H9 (cell line): ENCODE data around the gene DHX36. TPM values are rescaled to one million over a fixed set of nuclear protein-coding genes. Genes with fewer than 3 reads are reported as not detected.

Experiments used
- DNase-seq: peaks from one replicate; pipeline ENCODE4 v3.0.0-alpha.2; 2017
- H2AFZ ChIP-seq: one replicate; pipeline ENCODE4 v1.6.1; 2013; ENCODE audit warnings: mild to moderate bottlenecking, low read length, control low read depth, moderate library complexity
- H2AK5ac ChIP-seq: 2 replicates; pipeline ENCODE4 v1.6.1; 2013; ENCODE audit warnings: low read length, control low read depth, mixed read lengths; ENCODE audit not compliant: insufficient read length
- H2BK120ac ChIP-seq: one replicate; pipeline ENCODE4 v1.6.1; 2013; ENCODE audit warnings: low read depth, mild to moderate bottlenecking, low read length, control low read depth, inconsistent platforms; ENCODE audit not compliant: poor library complexity, severe bottlenecking
- H2BK12ac ChIP-seq: 2 replicates; pipeline ENCODE4 v1.6.1; 2013; ENCODE audit warnings: low read length, control low read depth, mixed read lengths, low read depth; ENCODE audit not compliant: insufficient read length
- H2BK15ac ChIP-seq: 2 replicates; pipeline ENCODE4 v1.6.1; 2013; ENCODE audit warnings: low read depth, low read length, control low read depth
- H2BK20ac ChIP-seq: one replicate; pipeline ENCODE4 v1.6.1; 2013; ENCODE audit warnings: low read depth, mild to moderate bottlenecking, low read length, control low read depth, inconsistent platforms; ENCODE audit not compliant: poor library complexity, severe bottlenecking
- H2BK5ac ChIP-seq: 2 replicates; pipeline ENCODE4 v1.6.1; 2013; ENCODE audit warnings: low read length, control low read depth, mixed read lengths; ENCODE audit not compliant: insufficient read length
- H3K14ac ChIP-seq: 2 replicates; pipeline ENCODE4 v1.6.1; 2013; ENCODE audit warnings: low read length, control low read depth; ENCODE audit not compliant: insufficient read depth
- H3K18ac ChIP-seq: 2 replicates; pipeline ENCODE4 v1.6.1; 2013; ENCODE audit warnings: low read depth, mild to moderate bottlenecking, mixed read lengths, low read length, control low read depth; ENCODE audit not compliant: insufficient read length
- H3K23ac ChIP-seq: 2 replicates; pipeline ENCODE4 v1.6.1; 2013; ENCODE audit warnings: low read length, control low read depth, mixed read lengths, low read depth; ENCODE audit not compliant: insufficient read length
- H3K23me2 ChIP-seq: 2 replicates; pipeline ENCODE4 v1.6.1; 2013; ENCODE audit warnings: low read depth, mild to moderate bottlenecking, mixed read lengths, low read length, control low read depth; ENCODE audit not compliant: insufficient read length, poor library complexity, severe bottlenecking
- H3K27ac ChIP-seq: 2 replicates; pipeline ENCODE4 v1.5.1; 2013; ENCODE audit warnings: low read length, control low read depth, mixed read lengths, low read depth; ENCODE audit not compliant: insufficient read length
- H3K27me3 ChIP-seq: 2 replicates; pipeline ENCODE4 v1.6.1; 2013; ENCODE audit warnings: low read length, control low read depth, inconsistent platforms; ENCODE audit not compliant: insufficient read depth
- H3K4ac ChIP-seq: 2 replicates; pipeline ENCODE4 v1.6.1; 2013; ENCODE audit warnings: low read depth, mild to moderate bottlenecking, control low read depth, inconsistent platforms, low read length, moderate library complexity
- H3K4me1 ChIP-seq: 2 replicates; pipeline ENCODE4 v1.6.1; 2013; ENCODE audit warnings: low read length, control low read depth, inconsistent platforms; ENCODE audit not compliant: insufficient read depth
- H3K4me2 ChIP-seq: 2 replicates; pipeline ENCODE4 v1.6.1; 2013; ENCODE audit warnings: low read length, control low read depth, mixed read lengths; ENCODE audit not compliant: insufficient read length, insufficient read depth
- H3K56ac ChIP-seq: 2 replicates; pipeline ENCODE4 v1.6.1; 2013; ENCODE audit warnings: low read depth, mild to moderate bottlenecking, mixed read lengths, low read length, control low read depth; ENCODE audit not compliant: insufficient read length
- H3K79me1 ChIP-seq: 2 replicates; pipeline ENCODE4 v1.6.1; 2013; ENCODE audit warnings: low read depth, mild to moderate bottlenecking, moderate library complexity, low read length, control low read depth, inconsistent platforms; ENCODE audit not compliant: insufficient read depth, poor library complexity, severe bottlenecking
- H3K79me2 ChIP-seq: 2 replicates; pipeline ENCODE4 v1.6.1; 2013; ENCODE audit warnings: low read length, control low read depth, inconsistent platforms; ENCODE audit not compliant: insufficient read depth
- H3K9ac ChIP-seq: 2 replicates; pipeline ENCODE4 v1.6.1; 2013; ENCODE audit warnings: low read length, control low read depth, mixed read lengths; ENCODE audit not compliant: insufficient read length; ENCODE audit errors: extremely low read depth
- H3K9me3 ChIP-seq: one replicate; pipeline ENCODE4 v1.6.1; 2013; ENCODE audit warnings: low read depth, low read length, inconsistent platforms; ENCODE audit not compliant: control insufficient read depth
- H3T11ph ChIP-seq: one replicate; pipeline ENCODE4 v1.6.1; 2013; ENCODE audit warnings: mild to moderate bottlenecking, low read length, control low read depth, inconsistent platforms
- H4K20me1 ChIP-seq: one replicate; pipeline ENCODE4 v1.6.1; 2013; ENCODE audit not compliant: control insufficient read depth, insufficient read length, insufficient read depth
- H4K5ac ChIP-seq: 2 replicates; pipeline ENCODE4 v1.6.1; 2013; ENCODE audit warnings: low read depth, mild to moderate bottlenecking, mixed read lengths, low read length, control low read depth; ENCODE audit not compliant: insufficient read length
- H4K8ac ChIP-seq: replicated peaks from 2 replicates; pipeline ENCODE4 v1.6.1; 2013; ENCODE audit warnings: low read length, control low read depth, mixed read lengths, low read depth; ENCODE audit not compliant: insufficient read length
- H4K91ac ChIP-seq: 2 replicates; pipeline ENCODE4 v1.6.1; 2013; ENCODE audit warnings: low read depth, mild to moderate bottlenecking, moderate library complexity, mixed read lengths, low read length, control low read depth; ENCODE audit not compliant: insufficient read length
- H3K27ac Mint-ChIP-seq, 3 experiments: 2 replicates in 2 of 3; 3 replicates in 1 of 3; pipeline ENCODE4 v1.8.0; 2020 to 2021; ENCODE audit warnings: mixed read lengths in 3 of 3, mild to moderate bottlenecking in 1 of 3, moderate library complexity in 1 of 3
- H3K27me3 Mint-ChIP-seq: 2 replicates; pipeline ENCODE4 v1.8.0; 2021; ENCODE audit warnings: low read depth, mild to moderate bottlenecking, moderate library complexity, mixed read lengths
- H3K36me3 Mint-ChIP-seq, 3 experiments: 2 replicates in 2 of 3; 3 replicates in 1 of 3; pipeline ENCODE4 v1.8.0; 2020 to 2021; ENCODE audit warnings: low read depth in 3 of 3, mixed read lengths in 3 of 3; ENCODE audit not compliant: insufficient read depth in 1 of 3
- H3K4me1 Mint-ChIP-seq, 2 experiments: 2 replicates each; pipeline ENCODE4 v1.8.0; 2020; ENCODE audit warnings: mixed read lengths in 2 of 2
- H3K4me3 Mint-ChIP-seq, 2 experiments: 2 replicates in 1 of 2; 3 replicates in 1 of 2; pipeline ENCODE4 v1.8.0; 2020 to 2021; ENCODE audit warnings: mild to moderate bottlenecking in 2 of 2, mixed read lengths in 2 of 2, moderate library complexity in 1 of 2
- H3K9me3 Mint-ChIP-seq, 2 experiments: 2 replicates in 1 of 2; 3 replicates in 1 of 2; pipeline ENCODE4 v1.8.0; 2020; ENCODE audit warnings: mild to moderate bottlenecking in 2 of 2, mixed read lengths in 2 of 2, moderate library complexity in 1 of 2
- WGBS: extraction: QIAGEN DNeasy Blood & Tissue Kit; methylation state at CpG from one replicate; pipeline ENCODE4 v1.1.7; 2013; ENCODE audit warnings: missing lambda C conversion rate, low lambda C conversion rate, mixed read lengths; ENCODE audit not compliant: insufficient read length; ENCODE audit errors: extremely low coverage; 5-methylcytosine and 5-hydroxymethylcytosine counted together
- long read RNA-seq: library from polyadenylated mRNA; unstranded; transcript quantifications from one replicate; pipeline ENCODE4 v2.0.0, GENCODE V29; 2020
- total RNA-seq: library from RNA; stranded (reverse); gene quantifications from 2 replicates; pipeline ENCODE4 v1.2.1, GENCODE V29; 2021
- TF ChIP-seq, protein P1 (sequence below): fragments of 200-600 bp; sonication (generic); conservative IDR thresholded peaks from 3 replicates; pipeline ENCODE4 v1.8.0; 2021; ENCODE audit warnings: antibody characterized with exemption, mild to moderate bottlenecking

Gene DHX36
- 103 and 106 TPM in 2 replicates for total RNA-seq
- long read RNA-seq, full-length matches to known transcripts = 1 of 8 reads
- long read RNA-seq, partial matches to known transcripts = 6 of 8 reads
- long read RNA-seq, other reads (novel, unspliced or antisense) = 1 of 8 reads

- Histone ChIP-seq H3K79me2 (peaks cover 38% of the 10 kb centered on the region), H2BK15ac (no peak within 1 kb of the TSS), H3K9ac (peak within 1 kb of the TSS; percentile 99), H3K79me1 (no peaks in the 10 kb centered on the region), H2BK120ac (no peak within 1 kb of the TSS), H2BK12ac (no peak within 1 kb of the TSS), H4K91ac (peak within 1 kb of the TSS; percentile 15), H3K56ac (peak within 1 kb of the TSS; percentile 58), H4K20me1 (no peaks in the 10 kb centered on the region), H4K8ac (peak within 1 kb of the TSS; percentile 75), H2BK5ac (peak within 1 kb of the TSS; percentile 78), H3K9me3 (no peaks in the 10 kb centered on the region), H3K4ac (no peak within 1 kb of the TSS; the same call in 1 of the 2 replicates), H2AFZ (peak within 1 kb of the TSS; percentile 52), H3K23me2 (peaks cover 2% of the 10 kb centered on the region), H3K27ac (peak within 1 kb of the TSS; percentile 54), H3K14ac (peak within 1 kb of the TSS; percentile 97), H3K4me2 (peak within 1 kb of the TSS; percentile 76), H3T11ph (peak within 1 kb of the TSS; percentile 1), H3K23ac (peak within 1 kb of the TSS; percentile 61), H2AK5ac (no peak within 1 kb of the TSS), H2BK20ac (no peak within 1 kb of the TSS), H3K27me3 (no peaks in the 10 kb centered on the region), H4K5ac (peak within 1 kb of the TSS; percentile 91), H3K18ac (peak within 1 kb of the TSS; percentile 96), H3K4me1 (peaks cover 3% of the 10 kb centered on the region; the same call in 1 of the 2 replicates)
- peaks cover 2% of the 10 kb centered on the region; the same call in 1 of the 2 replicates for H3K27me3 Mint-ChIP-seq
- H3K4me1 Mint-ChIP-seq = peaks cover 23 to 29% of the 10 kb centered on the region in 2 experiments
- peak; percentile 93 for DNase-seq
- peak within 1 kb of the TSS; percentile 93 for H3K4me3 Mint-ChIP-seq
- TF ChIP-seq, protein P1, sequence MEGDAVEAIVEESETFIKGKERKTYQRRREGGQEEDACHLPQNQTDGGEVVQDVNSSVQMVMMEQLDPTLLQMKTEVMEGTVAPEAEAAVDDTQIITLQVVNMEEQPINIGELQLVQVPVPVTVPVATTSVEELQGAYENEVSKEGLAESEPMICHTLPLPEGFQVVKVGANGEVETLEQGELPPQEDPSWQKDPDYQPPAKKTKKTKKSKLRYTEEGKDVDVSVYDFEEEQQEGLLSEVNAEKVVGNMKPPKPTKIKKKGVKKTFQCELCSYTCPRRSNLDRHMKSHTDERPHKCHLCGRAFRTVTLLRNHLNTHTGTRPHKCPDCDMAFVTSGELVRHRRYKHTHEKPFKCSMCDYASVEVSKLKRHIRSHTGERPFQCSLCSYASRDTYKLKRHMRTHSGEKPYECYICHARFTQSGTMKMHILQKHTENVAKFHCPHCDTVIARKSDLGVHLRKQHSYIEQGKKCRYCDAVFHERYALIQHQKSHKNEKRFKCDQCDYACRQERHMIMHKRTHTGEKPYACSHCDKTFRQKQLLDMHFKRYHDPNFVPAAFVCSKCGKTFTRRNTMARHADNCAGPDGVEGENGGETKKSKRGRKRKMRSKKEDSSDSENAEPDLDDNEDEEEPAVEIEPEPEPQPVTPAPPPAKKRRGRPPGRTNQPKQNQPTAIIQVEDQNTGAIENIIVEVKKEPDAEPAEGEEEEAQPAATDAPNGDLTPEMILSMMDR = no peak
- peak within 1 kb of the TSS; percentile 98 to 99 (median 98) for H3K27ac Mint-ChIP-seq
- no peaks in the 10 kb centered on the region for H3K9me3 Mint-ChIP-seq
- no CpG with 5 or more reads among the region's 45 CpGs for WGBS
- peaks cover 8 to 11% (median 9%) of the 10 kb centered on the region in 3 experiments; a peak in 6 of 7 replicates for H3K36me3 Mint-ChIP-seq
Observed at GRCh38 chr3:154323891-154324738, at the start of gene DHX36. DHX36 (minus strand) TSS chr3:154324487; CDS start chr3:154324416, 71 bp downstream.
